H1 (cell line): ENCODE results near the gene CFAP210. TPM values are rescaled to one million over a fixed set of nuclear protein-coding genes. Genes with fewer than 3 reads are reported as not detected.

Source experiments
- CTCF ChIA-PET: fragments of 300-600 bp; sonication (Branson Sonifier 250); formaldehyde crosslinking; loops from one replicate; lab custom pipeline; 2021; ENCODE audit not compliant: partially characterized antibody; lab: Charles Lee
- POLR2A ChIA-PET: fragments of 300-600 bp; sonication (Branson Sonifier 250); formaldehyde crosslinking; loops from one replicate; lab custom pipeline; 2021; ENCODE audit warnings: inconsistent platforms; ENCODE audit not compliant: partially characterized antibody; lab: Charles Lee
- DNase-seq, 2 experiments: peaks; one replicate each; pipeline versions ENCODE4 v3.0.0 to v3.0.0-alpha.2; 2010 to 2022; ENCODE audit warnings: low spot score in 2 of 2, low read depth in 1 of 2, mixed read lengths in 1 of 2
- FAIRE-seq: peaks from 2 replicates; lab custom pipeline; 2011; peaks lifted over from hg19 to GRCh38; lab: Jason Lieb, UNC
- H2AFZ ChIP-seq: 2 replicates; pipeline ENCODE4 v1.8.1; 2012; ENCODE audit warnings: low read length, inconsistent platforms
- H2AK5ac ChIP-seq: 2 replicates; pipeline ENCODE4 v1.6.1; 2013; ENCODE audit warnings: low read depth, low read length
- H2BK120ac ChIP-seq: replicated peaks from 2 replicates; pipeline ENCODE3; 2013; ENCODE audit warnings: low read depth, low read length, inconsistent platforms
- H2BK12ac ChIP-seq: 2 replicates; pipeline ENCODE4 v1.6.1; 2013; ENCODE audit warnings: low read depth, low read length
- H2BK15ac ChIP-seq: 2 replicates; pipeline ENCODE4 v1.6.1; 2013; ENCODE audit warnings: low read length
- H2BK20ac ChIP-seq: 2 replicates; pipeline ENCODE4 v1.6.1; 2013; ENCODE audit warnings: low read length
- H2BK5ac ChIP-seq: 2 replicates; pipeline ENCODE4 v1.6.1; 2013; ENCODE audit warnings: low read depth, low read length
- H3K14ac ChIP-seq: 2 replicates; pipeline ENCODE4 v1.6.1; 2013; ENCODE audit warnings: inconsistent platforms; ENCODE audit not compliant: insufficient read length
- H3K18ac ChIP-seq: 2 replicates; pipeline ENCODE4 v1.6.1; 2013; ENCODE audit warnings: low read length; ENCODE audit errors: extremely low read depth
- H3K23ac ChIP-seq: 2 replicates; pipeline ENCODE4 v1.6.1; 2013; ENCODE audit warnings: inconsistent platforms; ENCODE audit not compliant: insufficient read length
- H3K23me2 ChIP-seq: 2 replicates; pipeline ENCODE4 v1.6.1; 2013; ENCODE audit warnings: low read depth, low read length
- H3K27ac ChIP-seq: 2 replicates; pipeline ENCODE4 v1.6.1; 2011; ENCODE audit warnings: low read depth, low read length, inconsistent platforms
- H3K27me3 ChIP-seq, 4 experiments: replicated peaks in 1 of 4; 1 replicate in 1 of 4; 2 replicates in 3 of 4; pipeline versions ENCODE4 v1.6.1 to v1.8.1; 2011 to 2013; ENCODE audit warnings: low read length in 3 of 4, mild to moderate bottlenecking in 3 of 4, inconsistent platforms in 2 of 4, mixed read lengths in 2 of 4, moderate library complexity in 1 of 4; ENCODE audit not compliant: control insufficient read depth in 3 of 4, insufficient read depth in 3 of 4; ENCODE audit errors: extremely low read depth in 1 of 4
- H3K36me3 ChIP-seq, 4 experiments: 2 replicates each; pipeline versions ENCODE4 v1.6.1 to v1.8.1; 2011 to 2013; ENCODE audit warnings: mild to moderate bottlenecking in 4 of 4, low read length in 3 of 4, moderate library complexity in 2 of 4, control low read depth in 1 of 4, inconsistent platforms in 1 of 4; ENCODE audit not compliant: insufficient read depth in 4 of 4, control insufficient read depth in 2 of 4
- H3K4ac ChIP-seq: replicated peaks from 2 replicates; pipeline ENCODE3; 2013; ENCODE audit warnings: low read length, low read depth, mixed read lengths, inconsistent platforms; ENCODE audit not compliant: insufficient read length
- H3K4me1 ChIP-seq, 4 experiments: replicated peaks in 1 of 4; 1 replicate in 1 of 4; 2 replicates in 3 of 4; pipeline versions ENCODE4 v1.6.1 to v1.8.1; 2011 to 2013; ENCODE audit warnings: low read length in 3 of 4, inconsistent platforms in 2 of 4, mixed read lengths in 1 of 4; ENCODE audit not compliant: insufficient read depth in 4 of 4, control insufficient read depth in 3 of 4
- H3K4me2 ChIP-seq, 2 experiments: 2 replicates each; pipeline versions ENCODE4 v1.6.1 to v1.8.1; 2011 to 2013; ENCODE audit warnings: low read depth in 2 of 2, low read length in 2 of 2, control low read depth in 1 of 2, inconsistent platforms in 1 of 2, mild to moderate bottlenecking in 1 of 2; ENCODE audit not compliant: insufficient read depth in 1 of 2
- H3K4me3 ChIP-seq, 4 experiments: fragments of 200-600, 300-600 bp in 1 of 4; sonication (generic), shearing (Covaris generic), sonication (Bioruptor Twin) in 1 of 4; 2 replicates each; pipeline versions ENCODE4 v1.5.1 to v1.8.1; 2011 to 2016; ENCODE audit warnings: low read length in 4 of 4, low read depth in 3 of 4, control low read depth in 2 of 4, inconsistent platforms in 2 of 4, mild to moderate bottlenecking in 2 of 4, mixed read lengths in 1 of 4, moderate library complexity in 1 of 4; ENCODE audit not compliant: insufficient read depth in 2 of 4; ENCODE audit errors: extremely low read depth in 1 of 4
- H3K56ac ChIP-seq: replicated peaks from 2 replicates; pipeline ENCODE3; 2013; ENCODE audit warnings: low read depth, mild to moderate bottlenecking, mixed read lengths, low read length, inconsistent platforms; ENCODE audit not compliant: insufficient read length
- H3K79me1 ChIP-seq: 2 replicates; pipeline ENCODE4 v1.6.1; 2013; ENCODE audit warnings: low read depth, low read length, control low read depth
- H3K79me2 ChIP-seq, 2 experiments: 2 replicates each; pipeline versions ENCODE4 v1.6.1 to v1.8.1; 2012 to 2013; ENCODE audit warnings: low read length in 2 of 2, mild to moderate bottlenecking in 2 of 2, inconsistent platforms in 1 of 2; ENCODE audit not compliant: insufficient read depth in 2 of 2, control insufficient read depth in 1 of 2
- H3K9ac ChIP-seq, 4 experiments: replicated peaks in 1 of 4; 1 replicate in 1 of 4; 2 replicates in 3 of 4; pipeline versions ENCODE4 v1.6.1 to v1.8.1; 2011 to 2013; ENCODE audit warnings: low read depth in 3 of 4, low read length in 3 of 4, control low read depth in 2 of 4, mild to moderate bottlenecking in 2 of 4, moderate library complexity in 2 of 4, inconsistent platforms in 1 of 4; ENCODE audit errors: extremely low read depth in 1 of 4
- H3K9me3 ChIP-seq, 2 experiments: 2 replicates each; pipeline versions ENCODE4 v1.6.1 to v1.8.1; 2012 to 2013; ENCODE audit warnings: mild to moderate bottlenecking in 2 of 2, moderate library complexity in 2 of 2, control low read depth in 1 of 2, inconsistent platforms in 1 of 2, low read depth in 1 of 2, low read length in 1 of 2, mixed read lengths in 1 of 2; ENCODE audit not compliant: insufficient read depth in 2 of 2
- H4K20me1 ChIP-seq, 2 experiments: replicated peaks in 1 of 2; 2 replicates each; pipeline versions ENCODE3 to v1.8.1; 2011 to 2013; ENCODE audit warnings: inconsistent platforms in 2 of 2, low read length in 2 of 2, mild to moderate bottlenecking in 1 of 2; ENCODE audit not compliant: insufficient read depth in 2 of 2, control insufficient read depth in 1 of 2
- H4K5ac ChIP-seq: 2 replicates; pipeline ENCODE4 v1.6.1; 2013; ENCODE audit warnings: low read length, low read depth, mixed read lengths, inconsistent platforms; ENCODE audit not compliant: insufficient read length
- H4K8ac ChIP-seq: 2 replicates; pipeline ENCODE4 v1.8.0; 2013; ENCODE audit warnings: mild to moderate bottlenecking, moderate library complexity, low read length, inconsistent platforms; ENCODE audit not compliant: insufficient read depth; ENCODE audit errors: extremely low read depth
- H4K91ac ChIP-seq: replicated peaks from 2 replicates; pipeline ENCODE3; 2013; ENCODE audit warnings: low read length, mixed read lengths, inconsistent platforms; ENCODE audit not compliant: insufficient read length
- BCL11A ChIP-seq, 2 experiments: IDR thresholded peaks; one replicate each; pipeline ENCODE4 v1.6.1; 2011; ENCODE audit warnings: low read depth in 2 of 2, low read length in 2 of 2, mild to moderate bottlenecking in 2 of 2
- GTF2F1 ChIP-seq: IDR thresholded peaks from 2 replicates; pipeline ENCODE4 v1.6.1; 2012; ENCODE audit warnings: low read depth, low read length, improper control_type of control experiment, borderline replicate concordance
- JUND ChIP-seq: IDR thresholded peaks from 2 replicates; pipeline ENCODE4 v1.6.1; 2011; ENCODE audit warnings: mild to moderate bottlenecking, improper control_type of control experiment, low read length
- KDM5A ChIP-seq: fragments of 200-600 bp; IDR thresholded peaks from 2 replicates; pipeline ENCODE4 v1.7.1; 2012; ENCODE audit warnings: mild to moderate bottlenecking, low read length, inconsistent platforms, mixed read lengths
- MAFK ChIP-seq: IDR thresholded peaks from 2 replicates; pipeline ENCODE4 v1.6.1; 2012; ENCODE audit warnings: low read depth, mild to moderate bottlenecking, improper control_type of control experiment, low read length
- POLR2AphosphoS5 ChIP-seq: IDR thresholded peaks from 2 replicates; pipeline ENCODE4 v1.6.1; 2011; ENCODE audit warnings: low read depth, low read length
- RAD21 ChIP-seq, 2 experiments: IDR thresholded peaks in 1 of 2; conservative IDR thresholded peaks in 1 of 2; 2 replicates each; pipeline ENCODE4 v1.6.1; 2011; ENCODE audit warnings: low read depth in 2 of 2, low read length in 2 of 2, improper control_type of control experiment in 1 of 2, inconsistent platforms in 1 of 2, mild to moderate bottlenecking in 1 of 2, moderate library complexity in 1 of 2
- SAP30 ChIP-seq: fragments of 300-600 bp; sonication (generic); IDR thresholded peaks from 2 replicates; pipeline ENCODE4 v1.7.1; 2012; ENCODE audit warnings: low read length, moderate library complexity, mild to moderate bottlenecking, inconsistent platforms; ENCODE audit not compliant: insufficient read depth, insufficient replicate concordance
- WGBS, 2 experiments: shearing (Covaris generic) in 1 of 2; methylation state at CpG; one replicate each; pipeline versions ENCODE4 v1.1.6 to v1.1.7; 2013 to 2015; ENCODE audit warnings: low lambda C conversion rate in 2 of 2, mixed read lengths in 2 of 2, inconsistent platforms in 1 of 2, low coverage in 1 of 2, missing lambda C conversion rate in 1 of 2; ENCODE audit not compliant: insufficient replicate concordance in 2 of 2, insufficient coverage in 1 of 2, insufficient read length in 1 of 2; ENCODE audit errors: extremely low coverage in 1 of 2, missing lambda C conversion rate in 1 of 2; 5-methylcytosine and 5-hydroxymethylcytosine counted together
- polyA plus RNA-seq, 7 experiments: library from polyadenylated mRNA; depleted of rRNA in 3 of 7; stranded (reverse) in 5 of 7; unstranded in 2 of 7; fragments of >200 nt in 5 of 7; fragments of 200-250 nt in 2 of 7; gene quantifications; 1 replicate in 5 of 7; 2 replicates in 1 of 7; 4 replicates in 1 of 7; pipeline versions ENCODE4 v1.2.1 to v1.2.3, GENCODE V29; 2011 to 2013; ENCODE audit warnings: missing spikeins in 2 of 7, mixed read lengths in 2 of 7
- total RNA-seq: library from RNA; stranded (reverse); fragmentation: NEBNext Ultra II Directional; extraction: Animal tissue kit (Norgen Biotek cat#: 25700); gene quantifications from 2 replicates; pipeline ENCODE4 v1.2.1, GENCODE V29; 2021
- TF ChIP-seq, protein P1 (sequence below), 3 experiments: IDR thresholded peaks; 1 replicate in 2 of 3; 2 replicates in 1 of 3; pipeline versions ENCODE4 v1.5.1 to v1.6.1; 2011; ENCODE audit warnings: low read length in 3 of 3, mild to moderate bottlenecking in 3 of 3, inconsistent platforms in 2 of 3, low read depth in 1 of 3, moderate library complexity in 1 of 3; ENCODE audit not compliant: insufficient read depth in 1 of 3; ENCODE audit errors: control extremely low read depth in 1 of 3

CFAP210 gene
- total and polyA plus RNA-seq, 2 of the 8 experiments (the other 6 are each of a cell fraction or from before 2014, with no cell fraction given), result 0.06 to 0.37 TPM

DNA sequence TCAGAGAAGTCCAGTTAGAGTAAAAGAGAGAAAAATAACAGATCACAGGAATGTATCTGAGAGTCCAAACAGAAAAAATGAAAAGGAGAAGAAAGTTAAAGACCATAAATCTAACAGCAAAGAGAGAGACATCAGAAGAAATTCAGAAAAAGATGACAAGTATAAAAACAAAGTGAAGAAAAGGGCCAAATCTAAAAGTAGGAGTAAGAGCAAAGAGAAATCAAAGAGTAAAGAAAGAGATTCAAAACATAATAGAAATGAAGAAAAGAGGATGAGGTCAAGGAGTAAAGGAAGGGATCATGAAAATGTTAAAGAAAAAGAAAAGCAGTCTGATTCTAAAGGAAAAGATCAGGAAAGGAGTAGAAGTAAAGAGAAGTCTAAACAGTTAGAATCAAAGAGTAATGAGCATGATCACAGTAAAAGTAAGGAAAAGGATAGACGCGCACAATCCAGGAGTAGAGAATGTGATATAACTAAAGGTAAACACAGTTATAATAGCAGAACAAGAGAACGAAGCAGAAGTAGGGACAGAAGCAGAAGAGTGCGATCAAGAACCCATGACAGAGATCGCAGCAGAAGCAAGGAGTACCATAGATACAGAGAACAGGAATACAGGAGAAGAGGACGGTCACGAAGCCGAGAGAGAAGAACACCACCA is 57.6 kb downstream of the CFAP210 start:
- Histone ChIP-seq H3K79me2 (no peaks in the 10 kb centered on the region), H4K91ac (no peak overlapping the region), H3K4ac (no peak overlapping the region), H4K5ac (no peak overlapping the region), H2BK120ac (no peak overlapping the region), H4K8ac (no peak overlapping the region), H3K56ac (no peak overlapping the region), H2AK5ac (no peak overlapping the region), H3K79me1 (no peaks in the 10 kb centered on the region), H3K4me1 (no peaks in the 10 kb centered on the region), H3K27me3 (no peaks in the 10 kb centered on the region), H2AFZ (no peak overlapping the region), H2BK15ac (no peak overlapping the region), H3K36me3 (peaks cover 3 to 56% (median 34%) of the 10 kb centered on the region in 4 experiments; a peak in 6 of 8 replicates), H3K9ac (no peak overlapping the region), H3K23ac (no peak overlapping the region), H4K20me1 (peaks cover 0 to 1% of the 10 kb centered on the region in 2 experiments), H3K4me2 (no peak overlapping the region), H3K27ac (no peak overlapping the region), H2BK5ac (no peak overlapping the region), H3K9me3 (no peaks in the 10 kb centered on the region), H3K18ac (no peak overlapping the region), H2BK20ac (no peak overlapping the region), H2BK12ac (no peak overlapping the region), H3K14ac (no peak overlapping the region), H3K4me3 (no peak overlapping the region), H3K23me2 (no peaks in the 10 kb centered on the region; the same call in 1 of the 2 replicates)
- DNase-seq (no peak), FAIRE-seq (no peak)
- POLR2A ChIA-PET, result interaction anchor here (2.9 kb wide), 1 partner anchor 11 kb away, joined by 10 read pairs; no protein-coding TSS in a partner anchor
- CTCF ChIA-PET, result no interaction called here
- whole genome bisulfite sequencing, 2 experiments, result 94% methylated on average over 8 of the region's 8 CpGs; no CpG with 5 or more reads in 1 of the 2 experiments
- TF ChIP-seq SAP30, result no peak
- no peak for TF ChIP-seq KDM5A
- no peak for TF ChIP-seq MAFK
- TF ChIP-seq, protein P1, sequence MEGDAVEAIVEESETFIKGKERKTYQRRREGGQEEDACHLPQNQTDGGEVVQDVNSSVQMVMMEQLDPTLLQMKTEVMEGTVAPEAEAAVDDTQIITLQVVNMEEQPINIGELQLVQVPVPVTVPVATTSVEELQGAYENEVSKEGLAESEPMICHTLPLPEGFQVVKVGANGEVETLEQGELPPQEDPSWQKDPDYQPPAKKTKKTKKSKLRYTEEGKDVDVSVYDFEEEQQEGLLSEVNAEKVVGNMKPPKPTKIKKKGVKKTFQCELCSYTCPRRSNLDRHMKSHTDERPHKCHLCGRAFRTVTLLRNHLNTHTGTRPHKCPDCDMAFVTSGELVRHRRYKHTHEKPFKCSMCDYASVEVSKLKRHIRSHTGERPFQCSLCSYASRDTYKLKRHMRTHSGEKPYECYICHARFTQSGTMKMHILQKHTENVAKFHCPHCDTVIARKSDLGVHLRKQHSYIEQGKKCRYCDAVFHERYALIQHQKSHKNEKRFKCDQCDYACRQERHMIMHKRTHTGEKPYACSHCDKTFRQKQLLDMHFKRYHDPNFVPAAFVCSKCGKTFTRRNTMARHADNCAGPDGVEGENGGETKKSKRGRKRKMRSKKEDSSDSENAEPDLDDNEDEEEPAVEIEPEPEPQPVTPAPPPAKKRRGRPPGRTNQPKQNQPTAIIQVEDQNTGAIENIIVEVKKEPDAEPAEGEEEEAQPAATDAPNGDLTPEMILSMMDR (IDR thresholded peaks at IDR 0.05; ENCODE audit: control extremely low read depth in 1 of 3, insufficient read depth in 1 of 3, low read depth in 1 of 3, low read length in 3 of 3), result no peak
- TF ChIP-seq RAD21 (IDR thresholded peaks at IDR 0.05 in 1 of 2, conservative IDR thresholded peaks at IDR 0.05 in 1 of 2; ENCODE audit: low read depth in 2 of 2, low read length in 2 of 2), result no peak
- no peak for TF ChIP-seq JUND
- TF ChIP-seq GTF2F1, result no peak
- TF ChIP-seq BCL11A (IDR thresholded peaks at IDR 0.05; ENCODE audit: low read depth in 2 of 2, low read length in 2 of 2), result no peak
- TF ChIP-seq POLR2AphosphoS5, result no peak
